ENCODE measurements around the gene MYT1. TPM values are rescaled to one million over a fixed set of nuclear protein-coding genes. Genes with fewer than 3 reads are reported as not detected.

MYT1 gene
- total and polyA plus RNA-seq, 2 of the 13 experiments (the other 11 are each of a cell fraction or from before 2014, with no cell fraction given), result 0.58 to 2.5 TPM

DNA sequence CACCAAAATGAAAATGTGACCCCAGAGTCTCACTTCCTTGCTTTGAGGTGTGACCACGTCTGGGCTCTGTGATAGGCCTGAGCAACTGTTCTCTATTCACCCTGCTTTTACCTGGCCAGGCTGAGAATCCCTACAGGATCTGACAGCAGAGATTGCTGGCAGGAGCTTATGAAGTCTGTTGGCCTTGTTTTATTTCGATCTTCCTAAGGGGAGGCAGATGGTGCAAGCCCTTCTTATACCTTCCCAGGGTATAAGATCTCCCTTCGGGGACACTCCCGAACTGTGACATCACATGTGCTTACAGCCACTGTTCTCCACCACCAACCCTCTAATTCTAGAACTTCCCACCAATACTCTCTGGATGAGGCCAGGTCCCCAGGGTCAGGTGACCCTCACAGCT, 26.8 kb downstream of the MYT1 start:
- no TSS peak for BruUV-seq (replicated peaks)
- intact Hi-C loops (cut with micrococcal nuclease; ENCODE audit: unreplicated experiment), result no loop called here
- CTCF ChIA-PET (ENCODE audit: low intra/inter-chr PET ratio, low total read pairs), result no interaction called here
- WGBS (ENCODE audit: low lambda C conversion rate), result 75% methylated on average over 4 of the region's 4 CpGs
- H2AFZ ChIP-seq (ENCODE audit: low read length), result no peak overlapping the region
- H3K36me3 ChIP-seq (replicated peaks in 1 of 2; ENCODE audit: control insufficient read depth in 1 of 2, insufficient read depth in 2 of 2, low read length in 2 of 2), result no peaks in the 10 kb centered on the region
- H3K27me3 ChIP-seq (ENCODE audit: control insufficient read depth in 1 of 2, insufficient read depth in 2 of 2, low read length in 2 of 2), result peaks cover 4 to 16% of the 10 kb centered on the region in 2 experiments; a peak in 3 of 5 replicates
- no peak overlapping the region for H3K9ac ChIP-seq (ENCODE audit: insufficient read depth, low read depth, low read length)
- in situ Hi-C loops (cut with HindIII; ENCODE audit: extremely low pct_ligation_motif_present, low pct_unique_long_range_greater_than_20kb), result no loop called here
- POLR2A ChIA-PET, result interaction anchor here (4.2 kb wide), 1 partner anchor 64 kb away, joined by 44 read pairs; the partner anchor contains the start of gene PCMTD2
- H3K4me3 ChIP-seq (replicated peaks in 1 of 3; ENCODE audit: insufficient read depth in 1 of 3, low read depth in 2 of 3, low read length in 3 of 3), result no peak overlapping the region
- no peaks in the 10 kb centered on the region for H4K20me1 ChIP-seq (ENCODE audit: insufficient read depth, low read length)
- FAIRE-seq (no peak), DNase-seq (ENCODE audit: low spot score) (no peak), ATAC-seq (no peak)
- H3K27ac ChIP-seq (ENCODE audit: extremely low read length, insufficient read depth, low read length), result no peak overlapping the region
- H3K79me2 ChIP-seq (ENCODE audit: insufficient read depth, low read length), result no peaks in the 10 kb centered on the region
- no peak overlapping the region for H3K4me2 ChIP-seq (ENCODE audit: low read depth, low read length)
- H3K4me1 ChIP-seq (ENCODE audit: insufficient read depth, low read length), result peaks cover 40% of the 10 kb centered on the region
- H3K9me3 ChIP-seq (ENCODE audit: low read length), result no peaks in the 10 kb centered on the region
- no peak for TF ChIP-seq ZNF326 (CRISPR knock-in tag; IDR thresholded peaks at IDR 0.05; ENCODE audit: borderline replicate concordance)
- no peak for TF ChIP-seq PCBP2 (optimal IDR thresholded peaks at IDR 0.05; ENCODE audit: low read depth, low read length, poor library complexity, severe bottlenecking)
- TF ChIP-seq SALL2 (CRISPR knock-in tag; IDR thresholded peaks at IDR 0.05), result no peak
- TF ChIP-seq, protein P1, sequence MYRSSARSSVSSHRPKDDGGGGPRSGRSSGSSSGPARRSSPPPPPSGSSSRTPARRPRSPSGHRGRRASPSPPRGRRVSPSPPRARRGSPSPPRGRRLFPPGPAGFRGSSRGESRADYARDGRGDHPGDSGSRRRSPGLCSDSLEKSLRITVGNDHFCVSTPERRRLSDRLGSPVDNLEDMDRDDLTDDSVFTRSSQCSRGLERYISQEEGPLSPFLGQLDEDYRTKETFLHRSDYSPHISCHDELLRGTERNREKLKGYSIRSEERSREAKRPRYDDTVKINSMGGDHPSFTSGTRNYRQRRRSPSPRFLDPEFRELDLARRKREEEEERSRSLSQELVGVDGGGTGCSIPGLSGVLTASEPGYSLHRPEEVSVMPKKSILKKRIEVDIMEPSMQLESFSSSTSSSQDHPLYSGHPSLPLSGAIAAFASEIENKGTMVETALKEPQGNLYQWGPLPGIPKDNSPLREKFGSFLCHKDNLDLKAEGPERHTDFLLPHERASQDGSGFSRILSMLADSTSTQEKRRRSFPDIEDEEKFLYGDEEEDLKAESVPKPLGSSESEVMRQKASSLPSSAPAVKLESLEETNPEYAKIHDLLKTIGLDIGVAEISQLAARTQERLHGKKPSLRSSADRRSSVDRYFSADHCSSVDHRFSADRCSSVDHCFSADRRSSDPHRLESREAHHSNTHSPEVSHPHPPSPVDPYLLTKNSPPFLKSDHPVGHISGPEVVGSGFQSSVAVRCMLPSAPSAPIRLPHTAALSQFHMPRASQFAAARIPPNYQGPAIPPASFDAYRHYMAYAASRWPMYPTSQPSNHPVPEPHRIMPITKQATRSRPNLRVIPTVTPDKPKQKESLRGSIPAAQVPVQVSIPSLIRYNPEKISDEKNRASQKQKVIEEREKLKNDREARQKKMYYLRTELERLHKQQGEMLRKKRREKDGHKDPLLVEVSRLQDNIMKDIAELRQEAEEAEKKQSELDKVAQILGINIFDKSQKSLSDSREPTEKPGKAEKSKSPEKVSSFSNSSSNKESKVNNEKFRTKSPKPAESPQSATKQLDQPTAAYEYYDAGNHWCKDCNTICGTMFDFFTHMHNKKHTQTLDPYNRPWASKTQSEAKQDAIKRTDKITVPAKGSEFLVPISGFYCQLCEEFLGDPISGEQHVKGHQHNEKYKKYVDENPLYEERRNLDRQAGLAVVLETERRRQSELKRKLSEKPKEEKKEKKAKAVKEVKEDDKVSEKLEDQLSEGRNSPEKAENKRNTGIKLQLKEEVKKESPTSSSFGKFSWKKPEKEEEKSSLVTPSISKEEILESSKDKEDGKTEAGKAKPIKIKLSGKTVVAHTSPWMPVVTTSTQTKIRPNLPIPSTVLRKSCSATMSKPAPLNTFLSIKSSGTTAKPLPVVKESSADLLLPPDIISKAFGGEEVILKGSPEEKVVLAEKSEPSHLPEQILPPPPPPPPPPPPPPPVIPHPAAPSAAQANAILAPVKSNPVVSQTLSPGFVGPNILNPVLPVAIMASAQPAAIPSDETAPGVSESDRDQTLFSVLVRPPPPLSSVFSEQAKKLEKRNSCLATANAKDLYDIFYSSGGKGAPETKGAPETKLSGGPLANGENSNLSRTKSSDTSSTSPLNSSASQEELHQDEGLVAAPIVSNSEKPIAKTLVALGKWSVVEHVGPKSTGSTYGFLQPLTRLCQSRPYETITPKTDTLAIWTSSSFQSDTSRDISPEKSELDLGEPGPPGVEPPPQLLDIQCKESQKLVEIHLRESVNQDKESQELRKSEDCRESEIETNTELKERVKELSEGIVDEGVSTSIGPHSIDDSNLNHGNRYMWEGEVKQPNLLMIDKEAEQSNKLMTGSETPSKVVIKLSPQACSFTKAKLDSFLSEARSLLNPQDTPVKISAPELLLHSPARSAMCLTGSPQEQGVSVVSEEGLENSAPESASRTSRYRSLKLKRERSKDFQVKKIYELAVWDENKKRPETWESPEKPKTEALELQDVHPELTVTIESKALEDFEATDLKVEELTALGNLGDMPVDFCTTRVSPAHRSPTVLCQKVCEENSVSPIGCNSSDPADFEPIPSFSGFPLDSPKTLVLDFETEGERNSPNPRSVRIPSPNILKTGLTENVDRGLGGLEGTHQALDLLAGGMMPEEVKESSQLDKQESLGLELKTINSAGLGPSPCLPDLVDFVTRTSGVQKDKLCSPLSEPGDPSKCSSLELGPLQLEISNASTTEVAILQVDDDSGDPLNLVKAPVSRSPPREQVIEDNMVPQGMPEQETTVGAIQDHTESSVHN (CRISPR knock-in tag; IDR thresholded peaks at IDR 0.05), result no peak
- TF ChIP-seq, protein P2, sequence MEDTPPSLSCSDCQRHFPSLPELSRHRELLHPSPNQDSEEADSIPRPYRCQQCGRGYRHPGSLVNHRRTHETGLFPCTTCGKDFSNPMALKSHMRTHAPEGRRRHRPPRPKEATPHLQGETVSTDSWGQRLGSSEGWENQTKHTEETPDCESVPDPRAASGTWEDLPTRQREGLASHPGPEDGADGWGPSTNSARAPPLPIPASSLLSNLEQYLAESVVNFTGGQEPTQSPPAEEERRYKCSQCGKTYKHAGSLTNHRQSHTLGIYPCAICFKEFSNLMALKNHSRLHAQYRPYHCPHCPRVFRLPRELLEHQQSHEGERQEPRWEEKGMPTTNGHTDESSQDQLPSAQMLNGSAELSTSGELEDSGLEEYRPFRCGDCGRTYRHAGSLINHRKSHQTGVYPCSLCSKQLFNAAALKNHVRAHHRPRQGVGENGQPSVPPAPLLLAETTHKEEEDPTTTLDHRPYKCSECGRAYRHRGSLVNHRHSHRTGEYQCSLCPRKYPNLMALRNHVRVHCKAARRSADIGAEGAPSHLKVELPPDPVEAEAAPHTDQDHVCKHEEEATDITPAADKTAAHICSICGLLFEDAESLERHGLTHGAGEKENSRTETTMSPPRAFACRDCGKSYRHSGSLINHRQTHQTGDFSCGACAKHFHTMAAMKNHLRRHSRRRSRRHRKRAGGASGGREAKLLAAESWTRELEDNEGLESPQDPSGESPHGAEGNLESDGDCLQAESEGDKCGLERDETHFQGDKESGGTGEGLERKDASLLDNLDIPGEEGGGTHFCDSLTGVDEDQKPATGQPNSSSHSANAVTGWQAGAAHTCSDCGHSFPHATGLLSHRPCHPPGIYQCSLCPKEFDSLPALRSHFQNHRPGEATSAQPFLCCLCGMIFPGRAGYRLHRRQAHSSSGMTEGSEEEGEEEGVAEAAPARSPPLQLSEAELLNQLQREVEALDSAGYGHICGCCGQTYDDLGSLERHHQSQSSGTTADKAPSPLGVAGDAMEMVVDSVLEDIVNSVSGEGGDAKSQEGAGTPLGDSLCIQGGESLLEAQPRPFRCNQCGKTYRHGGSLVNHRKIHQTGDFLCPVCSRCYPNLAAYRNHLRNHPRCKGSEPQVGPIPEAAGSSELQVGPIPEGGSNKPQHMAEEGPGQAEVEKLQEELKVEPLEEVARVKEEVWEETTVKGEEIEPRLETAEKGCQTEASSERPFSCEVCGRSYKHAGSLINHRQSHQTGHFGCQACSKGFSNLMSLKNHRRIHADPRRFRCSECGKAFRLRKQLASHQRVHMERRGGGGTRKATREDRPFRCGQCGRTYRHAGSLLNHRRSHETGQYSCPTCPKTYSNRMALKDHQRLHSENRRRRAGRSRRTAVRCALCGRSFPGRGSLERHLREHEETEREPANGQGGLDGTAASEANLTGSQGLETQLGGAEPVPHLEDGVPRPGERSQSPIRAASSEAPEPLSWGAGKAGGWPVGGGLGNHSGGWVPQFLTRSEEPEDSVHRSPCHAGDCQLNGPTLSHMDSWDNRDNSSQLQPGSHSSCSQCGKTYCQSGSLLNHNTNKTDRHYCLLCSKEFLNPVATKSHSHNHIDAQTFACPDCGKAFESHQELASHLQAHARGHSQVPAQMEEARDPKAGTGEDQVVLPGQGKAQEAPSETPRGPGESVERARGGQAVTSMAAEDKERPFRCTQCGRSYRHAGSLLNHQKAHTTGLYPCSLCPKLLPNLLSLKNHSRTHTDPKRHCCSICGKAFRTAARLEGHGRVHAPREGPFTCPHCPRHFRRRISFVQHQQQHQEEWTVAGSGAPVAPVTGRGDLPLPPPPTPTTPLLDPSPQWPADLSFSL (CRISPR knock-in tag; IDR thresholded peaks at IDR 0.05), result no peak
- no peak for TF ChIP-seq FLYWCH1 (CRISPR knock-in tag; IDR thresholded peaks at IDR 0.05)
- TF ChIP-seq, protein P3, sequence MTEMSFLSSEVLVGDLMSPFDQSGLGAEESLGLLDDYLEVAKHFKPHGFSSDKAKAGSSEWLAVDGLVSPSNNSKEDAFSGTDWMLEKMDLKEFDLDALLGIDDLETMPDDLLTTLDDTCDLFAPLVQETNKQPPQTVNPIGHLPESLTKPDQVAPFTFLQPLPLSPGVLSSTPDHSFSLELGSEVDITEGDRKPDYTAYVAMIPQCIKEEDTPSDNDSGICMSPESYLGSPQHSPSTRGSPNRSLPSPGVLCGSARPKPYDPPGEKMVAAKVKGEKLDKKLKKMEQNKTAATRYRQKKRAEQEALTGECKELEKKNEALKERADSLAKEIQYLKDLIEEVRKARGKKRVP (CRISPR knock-in tag; IDR thresholded peaks at IDR 0.05), result no peak
- TF ChIP-seq DR1 (CRISPR knock-in tag; IDR thresholded peaks at IDR 0.05), result no peak
- TF ChIP-seq ZKSCAN5 (CRISPR knock-in tag; IDR thresholded peaks at IDR 0.05), result no peak

All from HepG2 (cell line).